ENCODE measurements around the gene TBC1D3I.

DNA sequence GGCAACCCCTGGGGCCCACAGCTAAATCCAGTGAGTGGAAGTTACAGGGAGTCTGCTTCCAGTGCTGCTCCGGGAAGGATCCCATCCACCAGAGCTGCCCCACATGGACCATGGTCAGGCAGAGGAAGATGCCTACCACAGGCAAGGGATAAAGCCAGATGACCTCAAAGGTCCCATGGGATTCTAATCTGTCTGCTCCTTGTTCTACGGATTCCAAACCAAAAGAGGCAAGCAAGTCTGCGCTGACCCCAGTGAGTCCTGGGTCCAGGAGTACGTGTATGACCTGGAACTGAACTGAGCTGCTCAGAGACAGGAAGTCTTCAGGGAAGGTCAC lies 52.1 kb downstream of the TBC1D3I start:
- TF ChIP-seq, protein P1, sequence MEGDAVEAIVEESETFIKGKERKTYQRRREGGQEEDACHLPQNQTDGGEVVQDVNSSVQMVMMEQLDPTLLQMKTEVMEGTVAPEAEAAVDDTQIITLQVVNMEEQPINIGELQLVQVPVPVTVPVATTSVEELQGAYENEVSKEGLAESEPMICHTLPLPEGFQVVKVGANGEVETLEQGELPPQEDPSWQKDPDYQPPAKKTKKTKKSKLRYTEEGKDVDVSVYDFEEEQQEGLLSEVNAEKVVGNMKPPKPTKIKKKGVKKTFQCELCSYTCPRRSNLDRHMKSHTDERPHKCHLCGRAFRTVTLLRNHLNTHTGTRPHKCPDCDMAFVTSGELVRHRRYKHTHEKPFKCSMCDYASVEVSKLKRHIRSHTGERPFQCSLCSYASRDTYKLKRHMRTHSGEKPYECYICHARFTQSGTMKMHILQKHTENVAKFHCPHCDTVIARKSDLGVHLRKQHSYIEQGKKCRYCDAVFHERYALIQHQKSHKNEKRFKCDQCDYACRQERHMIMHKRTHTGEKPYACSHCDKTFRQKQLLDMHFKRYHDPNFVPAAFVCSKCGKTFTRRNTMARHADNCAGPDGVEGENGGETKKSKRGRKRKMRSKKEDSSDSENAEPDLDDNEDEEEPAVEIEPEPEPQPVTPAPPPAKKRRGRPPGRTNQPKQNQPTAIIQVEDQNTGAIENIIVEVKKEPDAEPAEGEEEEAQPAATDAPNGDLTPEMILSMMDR (IDR thresholded peaks at IDR 0.05), result no peak
- TF ChIP-seq POLR2A (IDR thresholded peaks at IDR 0.05), result no peak

Measured in testis (tissue), 2 donors.